GM12874 (cell line): Measurements from ENCODE around the gene UMOD.

ENCODE experiments used
- TF ChIP-seq, protein P1 (sequence below): IDR thresholded peaks from 2 replicates; pipeline ENCODE4 v1.5.1; 2011; ENCODE audit warnings: low read depth, mild to moderate bottlenecking, control low read depth, low read length, moderate library complexity; ENCODE audit not compliant: insufficient read depth

Gene UMOD

DNA sequence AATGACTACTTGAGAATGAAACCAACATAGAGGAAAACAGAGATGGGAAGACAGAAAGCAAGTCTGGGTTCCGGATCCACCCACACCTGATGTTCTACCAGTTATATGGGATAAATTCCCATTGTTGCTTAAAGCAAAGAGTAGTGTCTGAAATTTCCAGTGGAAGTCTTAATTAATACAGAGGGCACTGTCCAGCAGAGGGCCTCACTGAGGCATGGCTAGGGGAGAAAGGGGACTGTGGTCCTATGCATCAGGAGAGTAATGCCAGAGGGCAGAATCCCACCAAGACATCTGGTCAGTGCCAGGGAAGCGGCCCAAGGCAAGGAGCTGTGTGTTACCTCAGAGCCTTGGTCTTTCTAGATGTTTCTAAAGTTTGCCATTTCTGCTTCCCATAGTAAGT is 7.5 kb upstream of the UMOD start:
- TF ChIP-seq, protein P1, sequence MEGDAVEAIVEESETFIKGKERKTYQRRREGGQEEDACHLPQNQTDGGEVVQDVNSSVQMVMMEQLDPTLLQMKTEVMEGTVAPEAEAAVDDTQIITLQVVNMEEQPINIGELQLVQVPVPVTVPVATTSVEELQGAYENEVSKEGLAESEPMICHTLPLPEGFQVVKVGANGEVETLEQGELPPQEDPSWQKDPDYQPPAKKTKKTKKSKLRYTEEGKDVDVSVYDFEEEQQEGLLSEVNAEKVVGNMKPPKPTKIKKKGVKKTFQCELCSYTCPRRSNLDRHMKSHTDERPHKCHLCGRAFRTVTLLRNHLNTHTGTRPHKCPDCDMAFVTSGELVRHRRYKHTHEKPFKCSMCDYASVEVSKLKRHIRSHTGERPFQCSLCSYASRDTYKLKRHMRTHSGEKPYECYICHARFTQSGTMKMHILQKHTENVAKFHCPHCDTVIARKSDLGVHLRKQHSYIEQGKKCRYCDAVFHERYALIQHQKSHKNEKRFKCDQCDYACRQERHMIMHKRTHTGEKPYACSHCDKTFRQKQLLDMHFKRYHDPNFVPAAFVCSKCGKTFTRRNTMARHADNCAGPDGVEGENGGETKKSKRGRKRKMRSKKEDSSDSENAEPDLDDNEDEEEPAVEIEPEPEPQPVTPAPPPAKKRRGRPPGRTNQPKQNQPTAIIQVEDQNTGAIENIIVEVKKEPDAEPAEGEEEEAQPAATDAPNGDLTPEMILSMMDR, result peak; percentile 41; the same call in 1 of the 2 replicates

GRCh38 chr16:20355114-20355782 is 2.7 kb upstream of the UMOD start:
- TF ChIP-seq, protein P1, result no peak

DNA sequence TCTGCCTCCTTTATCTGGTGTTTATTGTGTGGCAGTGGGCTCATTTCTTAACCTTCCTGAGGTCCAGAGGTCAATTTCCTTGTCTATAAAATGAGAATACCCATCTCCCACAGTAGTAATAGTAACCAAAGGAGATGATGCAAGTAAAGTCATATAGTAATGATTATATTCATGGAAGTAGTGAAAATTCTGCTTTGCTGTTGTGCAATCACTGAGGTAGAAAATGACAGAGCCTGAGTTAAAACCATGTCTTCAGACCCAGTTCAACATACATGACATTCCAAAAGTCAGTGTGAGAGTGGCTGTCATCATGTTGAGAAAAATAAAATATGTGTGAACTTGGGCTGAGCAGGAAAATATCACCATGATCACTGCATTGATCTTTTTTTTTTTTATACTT is 864 bp upstream of the UMOD start:
- TF ChIP-seq, protein P1, result no peak

GRCh38 chr16:20349615-20350014 is 2.9 kb downstream of the UMOD start:
- TF ChIP-seq, protein P1, result no peak

DNA sequence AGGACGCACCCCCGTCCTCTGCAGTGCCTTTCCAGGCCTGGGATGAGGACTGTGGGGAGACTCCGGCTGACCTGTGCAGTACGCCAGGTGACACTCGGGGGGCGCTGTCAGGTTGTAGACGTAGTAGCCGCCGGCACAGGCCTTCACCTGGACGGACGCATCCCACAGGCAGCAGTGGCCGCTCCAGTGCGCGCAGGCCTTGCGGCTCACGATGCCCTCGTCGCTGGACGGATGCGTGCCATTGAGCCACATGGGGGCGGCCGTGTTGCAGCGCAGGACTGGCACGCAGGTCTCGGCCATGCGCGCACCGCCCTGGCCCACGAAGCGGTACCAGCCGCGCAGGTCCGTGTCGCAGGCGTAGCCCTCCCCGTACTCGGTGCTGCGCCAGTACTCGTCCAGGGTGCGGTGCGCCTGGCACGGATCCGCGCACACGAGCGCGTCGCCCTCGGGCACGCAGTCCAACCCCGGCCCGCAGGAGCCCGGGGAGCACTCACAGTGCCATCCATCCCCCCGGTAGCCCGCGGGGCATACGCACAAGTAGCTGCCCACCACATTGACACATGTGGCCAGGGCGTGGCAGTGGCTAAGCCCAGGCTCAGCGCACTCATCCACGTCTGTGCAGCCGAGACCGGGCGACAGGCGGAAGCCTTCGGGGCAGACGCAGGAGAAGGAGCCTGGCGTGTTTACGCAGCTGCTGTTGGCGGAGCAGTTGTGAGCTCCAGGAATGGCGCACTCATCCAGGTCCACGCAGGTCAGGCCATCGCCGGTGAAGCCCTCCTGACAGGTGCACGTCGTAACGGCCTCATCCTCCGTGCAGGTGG is 3.9 kb downstream of the UMOD start:
- TF ChIP-seq, protein P1, result peak; percentile 11; the same call in 1 of the 2 replicates

GRCh38 chr16:20347666-20348364 is 4.7 kb downstream of the UMOD start:
- TF ChIP-seq, protein P1, result no peak

DNA sequence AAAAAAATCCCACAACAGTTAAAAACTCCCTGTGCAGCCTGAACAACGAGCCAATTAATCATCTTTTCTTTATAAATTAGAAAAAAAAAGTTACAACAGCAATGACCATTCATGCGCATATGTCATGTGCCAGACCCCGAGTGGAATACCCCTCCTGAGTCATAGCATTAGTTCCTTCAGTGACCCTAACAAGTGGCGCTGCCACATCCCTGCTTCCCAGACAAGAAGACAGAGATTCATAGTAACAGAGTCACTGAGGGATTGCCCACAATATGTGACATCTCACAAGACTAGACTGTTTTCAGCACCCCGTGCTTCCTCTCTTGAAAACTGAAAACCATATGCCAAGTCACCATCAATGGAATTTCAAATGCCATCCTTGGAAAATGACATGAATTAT is 7.9 kb downstream of the UMOD start:
- TF ChIP-seq, protein P1, result no peak
